GM12891 (cell line): ENCODE results near the gene IQCK.

Experiments
- PAX5 ChIP-seq: IDR thresholded peaks from 2 replicates; pipeline ENCODE4 v1.6.1; 2011; ENCODE audit warnings: low read length, moderate library complexity, mild to moderate bottlenecking; ENCODE audit not compliant: insufficient read depth, severe bottlenecking
- POLR2A ChIP-seq: IDR thresholded peaks from 2 replicates; pipeline ENCODE4 v1.6.1; 2011; ENCODE audit warnings: low read depth, low read length, control low read depth
- POLR2AphosphoS5 ChIP-seq: IDR thresholded peaks from 2 replicates; pipeline ENCODE4 v1.6.1; 2011; ENCODE audit warnings: low read depth, low read length, control low read depth
- POU2F2 ChIP-seq: IDR thresholded peaks from 2 replicates; pipeline ENCODE4 v1.6.1; 2011; ENCODE audit warnings: low read depth, mild to moderate bottlenecking, control low read depth, low read length, moderate library complexity
- SPI1 ChIP-seq: IDR thresholded peaks from 2 replicates; pipeline ENCODE4 v1.6.1; 2011; ENCODE audit warnings: low read depth, low read length, control low read depth
- TAF1 ChIP-seq: IDR thresholded peaks from 2 replicates; pipeline ENCODE4 v1.6.1; 2011; ENCODE audit warnings: low read depth, low read length, control low read depth

DNA sequence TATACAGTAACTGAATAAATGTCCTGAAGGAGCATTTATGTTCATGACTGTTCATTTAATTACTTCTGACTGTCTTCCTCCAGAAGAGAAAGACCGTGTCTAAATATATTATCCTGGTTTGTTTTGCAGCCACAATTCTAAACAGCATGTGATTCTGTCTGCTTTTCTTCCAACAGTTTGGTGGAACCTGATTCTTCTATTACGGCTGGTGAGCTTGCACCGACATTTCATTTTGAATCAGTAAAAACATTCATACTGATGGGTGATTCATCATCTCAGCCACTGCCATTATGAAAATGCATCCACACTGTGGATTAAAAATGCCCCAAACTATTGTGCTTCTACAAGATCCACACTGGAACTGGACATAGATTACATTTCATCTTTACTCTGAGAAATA lies 17.0 kb upstream of the IQCK start:
- no peak for TF ChIP-seq POLR2A
- TF ChIP-seq POLR2AphosphoS5: no peak
- TF ChIP-seq TAF1: no peak
- TF ChIP-seq PAX5: no peak
- TF ChIP-seq POU2F2: no peak
- TF ChIP-seq SPI1: no peak
